ENCODE results near the gene ABCA10.

The ABCA10 gene

DNA sequence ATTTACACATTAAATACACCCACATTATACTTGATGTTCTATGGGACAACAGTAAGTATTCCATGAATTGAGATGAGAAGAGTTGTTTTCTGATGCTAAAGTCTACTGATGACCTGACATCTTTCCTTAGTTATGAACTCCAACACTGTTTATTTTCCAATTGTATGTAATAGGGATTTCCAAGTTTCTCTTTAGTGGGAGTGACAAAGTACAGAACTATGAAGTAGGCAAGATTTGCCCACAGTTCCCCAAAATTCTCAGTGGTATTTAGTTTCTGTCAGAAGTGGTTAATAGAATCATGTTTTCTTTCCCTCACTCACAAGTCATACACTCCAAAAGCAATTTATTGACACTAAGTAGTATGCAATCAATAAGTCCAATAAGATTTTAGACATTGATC lies 64.4 kb downstream of the ABCA10 start:
- DNase-seq: no peak

DNA sequence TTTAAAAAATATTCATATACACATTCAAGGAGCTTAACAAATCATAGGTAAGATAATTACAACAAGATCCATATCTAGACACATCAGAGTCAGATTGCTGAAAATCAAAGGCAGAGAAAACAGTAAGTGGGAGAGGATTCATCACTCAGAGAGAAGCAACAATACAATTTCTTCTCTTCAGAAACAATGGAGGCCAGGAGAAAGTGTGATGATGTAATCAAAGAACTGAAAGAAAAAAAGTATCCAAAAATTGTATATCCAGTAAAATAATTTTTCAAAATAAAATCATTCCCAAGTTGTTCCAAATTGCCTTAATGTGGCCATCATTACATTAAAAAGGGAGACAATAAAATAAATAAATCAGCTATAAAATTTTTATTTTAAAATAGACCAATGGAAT lies 69.2 kb downstream of the ABCA10 start:
- no peak for DNase-seq

GRCh38 chr17:69154267-69154666 lies 74.4 kb downstream of the ABCA10 start:
- DNase-seq: no peak

DNA sequence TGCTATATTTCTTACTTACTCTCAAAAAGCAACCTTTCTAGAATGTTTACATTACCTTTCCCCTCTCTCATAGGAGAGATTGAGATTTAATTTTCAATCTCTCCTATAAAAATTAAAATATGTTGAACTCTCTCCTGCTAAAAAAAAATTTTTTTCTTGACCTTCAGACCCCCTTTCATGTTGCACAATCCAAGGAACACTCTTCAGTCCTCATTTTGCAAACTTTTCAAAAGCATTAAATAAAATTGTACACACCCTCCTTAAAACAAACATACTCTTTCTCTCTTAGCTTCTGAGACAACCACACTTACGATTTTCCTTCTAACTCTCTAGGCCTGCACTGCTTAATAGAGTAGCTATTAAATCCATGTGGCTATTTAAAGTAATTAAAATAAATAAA lies 78.3 kb downstream of the ABCA10 start:
- DNase-seq: no peak

DNA sequence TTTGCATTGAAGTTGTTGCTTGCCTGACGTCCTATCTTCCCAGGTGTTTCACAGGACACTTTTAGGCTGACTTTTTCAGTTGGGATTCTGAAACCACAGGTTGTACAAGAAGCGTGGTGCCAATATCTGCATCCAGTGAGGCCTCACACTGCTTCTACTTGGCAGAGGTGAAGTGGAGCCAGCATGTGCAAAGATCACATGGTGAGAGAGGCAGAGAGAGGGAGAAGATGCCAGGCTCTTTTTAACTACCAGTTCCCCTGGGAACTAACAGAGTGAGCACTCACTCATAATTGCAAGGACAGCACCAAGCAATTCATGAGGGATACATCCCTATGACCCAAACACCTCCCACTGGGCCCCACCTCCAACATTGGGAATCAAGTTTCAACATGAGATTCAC lies 81.2 kb downstream of the ABCA10 start:
- DNase-seq: no peak

GRCh38 chr17:69144331-69145255 lies 84.0 kb downstream of the ABCA10 start:
- no peak for DNase-seq

GRCh38 chr17:69143683-69144231 lies 84.9 kb downstream of the ABCA10 start:
- no peak for DNase-seq

DNA sequence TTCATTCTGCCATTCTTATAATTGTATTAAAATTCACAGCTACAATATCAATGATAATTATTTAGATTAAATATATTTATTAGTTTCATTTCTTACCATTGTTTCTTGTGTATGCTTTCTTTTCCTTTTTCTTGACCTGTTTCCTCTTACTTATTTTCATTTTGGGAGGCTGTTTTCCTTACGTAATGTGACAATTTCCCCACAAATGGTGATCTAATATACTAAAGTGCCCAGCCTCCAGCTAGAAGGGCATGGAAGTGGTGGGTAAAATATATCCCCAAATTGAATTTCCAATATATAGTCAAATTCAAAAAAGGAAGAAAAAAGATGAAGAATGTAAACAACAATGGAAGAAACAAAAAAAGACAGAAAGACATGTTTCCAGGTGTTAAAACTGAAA lies 85.5 kb downstream of the ABCA10 start:
- DNase-seq: no peak

- DNase-seq: no peak
Measured at GRCh38 chr17:69142175-69142802, 86.3 kb downstream of the ABCA10 start.

DNA sequence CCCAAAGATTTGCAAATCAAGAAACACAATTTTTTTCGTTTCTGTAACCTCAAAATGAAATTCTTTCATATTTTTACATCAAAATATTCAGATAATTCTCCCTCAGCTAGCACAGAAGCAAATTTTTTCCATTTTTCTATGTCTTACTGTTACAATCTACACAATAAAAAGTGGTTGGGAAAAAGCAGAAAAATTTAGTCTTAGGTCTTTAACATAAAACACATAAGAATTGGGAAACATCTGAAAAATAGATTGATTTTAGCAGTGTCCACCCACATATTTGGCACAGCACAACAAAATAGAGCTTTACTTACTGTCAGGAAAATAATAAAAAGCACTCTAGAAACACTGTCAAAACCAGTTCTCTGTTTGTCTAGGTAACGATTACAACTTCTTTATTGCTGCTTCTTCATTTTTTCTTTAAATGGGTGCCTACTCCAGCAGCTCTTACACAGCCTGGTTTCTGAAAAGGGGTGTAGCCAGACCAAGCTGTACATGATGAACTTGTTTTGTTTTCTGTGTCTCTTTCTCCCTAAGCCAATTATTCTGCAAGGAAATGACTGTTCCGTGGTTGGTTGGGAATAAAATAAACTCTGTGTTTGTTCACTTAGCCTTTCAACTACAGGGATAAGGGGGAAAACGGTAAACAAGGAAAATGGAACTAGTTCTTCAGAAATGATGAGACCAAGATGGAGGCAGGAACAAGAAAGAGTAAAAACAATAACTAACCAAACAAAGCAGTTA lies 87.0 kb downstream of the ABCA10 start, which contains the start of gene ABCA6:
Gene ABCA6 (minus strand): TSS at position 465 of the 744 bp plus-strand sequence. CDS start 1,192 bp downstream, outside the sequence.
- DNase-seq: no peak

GRCh38 chr17:69134112-69134511 lies 94.5 kb downstream of the ABCA10 start:
- DNase-seq: no peak

DNA sequence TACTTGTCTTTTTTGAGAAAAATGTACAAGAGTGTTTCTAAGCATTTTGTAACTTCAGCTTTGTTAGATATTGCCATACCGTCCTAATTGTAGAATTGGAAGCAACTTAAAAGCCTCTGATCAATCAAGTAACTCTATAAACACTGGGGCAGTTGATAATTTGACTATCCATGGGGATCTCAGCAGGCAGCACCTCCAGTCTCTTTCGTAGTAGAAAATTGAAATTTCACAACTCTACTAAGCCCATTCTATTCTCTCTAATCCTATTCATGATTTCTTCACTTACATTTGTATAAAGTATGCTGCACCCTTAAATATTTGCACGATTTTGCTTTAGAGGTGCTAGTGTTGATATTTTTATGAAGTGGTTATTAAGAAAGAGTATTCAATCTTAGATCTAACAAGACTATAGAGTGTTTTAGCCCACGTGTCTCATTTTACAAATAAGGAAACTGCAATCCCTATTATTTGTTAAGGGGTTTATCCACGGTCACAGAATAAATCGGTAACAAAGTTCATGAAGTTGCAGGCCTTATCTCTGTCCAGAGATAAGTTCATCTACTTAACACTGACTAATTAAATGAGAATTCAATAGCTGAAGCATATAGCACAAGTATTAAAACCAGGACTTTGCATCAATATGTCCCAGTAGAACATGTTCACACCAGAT lies 97.9 kb downstream of the ABCA10 start:
- DNase-seq: no peak

DNA sequence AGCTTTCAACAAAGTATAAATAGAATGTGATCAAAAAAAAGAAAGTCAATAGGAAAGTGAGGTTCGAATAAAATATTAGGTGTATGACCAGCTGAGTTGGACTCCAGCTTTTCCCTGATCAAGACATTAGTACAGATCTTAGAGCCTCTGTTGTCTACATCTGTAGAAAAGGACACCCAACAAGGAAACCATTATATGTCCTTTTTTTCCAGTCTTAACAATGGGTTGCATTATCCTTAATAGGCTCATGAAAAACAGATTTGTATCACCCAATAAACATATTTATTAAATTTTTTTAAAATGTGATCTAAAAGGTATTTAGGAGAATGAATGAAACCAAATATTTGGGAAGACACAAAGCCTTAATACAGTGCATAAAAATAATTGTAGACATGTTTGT lies 105.0 kb downstream of the ABCA10 start:
- DNase-seq: no peak

- no peak for DNase-seq
Measured at GRCh38 chr17:69122065-69122464, 106.6 kb downstream of the ABCA10 start.

GRCh38 chr17:69117855-69118784 lies 110.5 kb downstream of the ABCA10 start:
- DNase-seq: no peak

- no peak for DNase-seq
Measured at GRCh38 chr17:69111794-69112193, 116.8 kb downstream of the ABCA10 start.

- no peak for DNase-seq
Measured at GRCh38 chr17:69105907-69106730, 122.5 kb downstream of the ABCA10 start.

DNA sequence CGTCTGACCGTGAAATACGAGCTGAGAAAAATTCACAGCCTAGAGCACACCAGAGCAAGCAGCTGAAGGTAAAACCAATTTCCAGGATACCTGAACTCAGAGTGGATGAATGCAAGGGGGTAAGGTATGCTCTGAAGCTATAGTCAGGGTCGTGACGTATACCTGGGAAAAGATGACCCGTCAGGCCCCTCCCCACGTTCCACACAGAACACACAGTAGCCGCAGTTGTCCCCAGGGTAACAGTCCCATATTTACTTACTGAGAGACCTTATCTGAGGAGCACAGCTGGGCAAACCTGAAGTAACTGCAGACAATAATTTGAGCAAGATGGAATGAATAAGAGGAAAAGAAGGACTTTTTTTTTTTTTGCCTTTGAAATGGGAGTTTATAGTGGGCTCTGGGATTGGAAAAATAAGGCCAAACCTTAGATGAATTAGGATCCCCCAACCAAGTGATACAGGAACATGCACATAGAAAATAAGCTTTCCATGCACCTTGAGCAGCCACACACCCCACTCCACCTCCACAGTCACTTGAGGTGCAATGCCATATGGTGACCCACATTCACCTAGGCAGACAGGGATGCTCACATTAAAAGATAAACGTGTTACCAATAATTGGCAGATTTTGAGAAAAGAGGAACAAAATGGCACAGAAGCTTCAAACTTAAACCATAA lies 124.9 kb downstream of the ABCA10 start:
- DNase-seq: peak; percentile 38

- DNase-seq: no peak
Measured at GRCh38 chr17:69098625-69099024, 130.0 kb downstream of the ABCA10 start.

Data from hematopoietic multipotent progenitor cell treated with erythropoietin and hydrocortisone succinate and interleukin-3 and kit ligand, for 4 days (in vitro differentiated cells).